ENCODE data around the gene C1orf52.
A peak's percentile ranks its signal among the peaks of the same experiment; 100 is the strongest.

Gene C1orf52

GRCh38 chr1:85259118-85259911 lies at the start of gene C1orf52:
Gene C1orf52, minus strand, starts transcription at chr1:85259662. Its CDS starts 29 bp downstream, at chr1:85259633.
- peak; percentile 96 to 98 for DNase-seq

- DNase-seq, result no peak
Observed at GRCh38 chr1:85308833-85309350, 49.4 kb upstream of the C1orf52 start.

GRCh38 chr1:85307987-85308832 lies 48.7 kb upstream of the C1orf52 start:
- peak; percentile 58 to 62 for DNase-seq

- DNase-seq, result no peak
Observed at GRCh38 chr1:85306236-85306635, 46.8 kb upstream of the C1orf52 start.

- DNase-seq, result no peak
Observed at GRCh38 chr1:85303440-85304162, 44.1 kb upstream of the C1orf52 start.

GRCh38 chr1:85300140-85300539 lies 40.7 kb upstream of the C1orf52 start:
- no peak for DNase-seq

GRCh38 chr1:85297855-85298629 lies 38.6 kb upstream of the C1orf52 start:
- DNase-seq, result peak; percentile 54 to 64

- DNase-seq, result no peak
Observed at GRCh38 chr1:85297538-85297854, 38.0 kb upstream of the C1orf52 start.

- DNase-seq, result no peak
Observed at GRCh38 chr1:85296980-85297379, 37.5 kb upstream of the C1orf52 start.

GRCh38 chr1:85295654-85296053 lies 36.2 kb upstream of the C1orf52 start:
- DNase-seq, result no peak

- no peak for DNase-seq
Observed at GRCh38 chr1:85295006-85295431, 35.6 kb upstream of the C1orf52 start.

- no peak for DNase-seq
Observed at GRCh38 chr1:85290826-85291225, 31.4 kb upstream of the C1orf52 start.

- no peak for DNase-seq
Observed at GRCh38 chr1:85289848-85290335, 30.4 kb upstream of the C1orf52 start.

GRCh38 chr1:85289207-85289847 lies 29.9 kb upstream of the C1orf52 start:
- peak in 1 of 2 donors; percentile 30 for DNase-seq

- DNase-seq, result no peak
Observed at GRCh38 chr1:85284202-85284601, 24.7 kb upstream of the C1orf52 start.

GRCh38 chr1:85283475-85284199 lies 24.2 kb upstream of the C1orf52 start:
- no peak for DNase-seq

- no peak for DNase-seq
Observed at GRCh38 chr1:85282424-85282823, 23.0 kb upstream of the C1orf52 start.

- DNase-seq, result no peak
Observed at GRCh38 chr1:85280636-85281035, 21.2 kb upstream of the C1orf52 start.

GRCh38 chr1:85279458-85280080 lies 20.1 kb upstream of the C1orf52 start:
- DNase-seq, result no peak

GRCh38 chr1:85278853-85279314 lies 19.4 kb upstream of the C1orf52 start:
- peak; percentile 20 to 38 for DNase-seq
